Measurements from ENCODE around the gene GTF2A1L. TPM values are rescaled to one million over a fixed set of nuclear protein-coding genes. Genes with fewer than 3 reads are reported as not detected.
"Not testable (repeated sequence)": the region's sequence is repeated elsewhere in the genome, so short reads cannot be mapped to it uniquely, and the experiment has no call there.

GTF2A1L gene
- total RNA-seq, 2 donors from 2014 or later: 1.5 TPM; not detected in 1

- Histone ChIP-seq H3K4me1 (no peaks in the 10 kb centered on the region), H3K27ac (no peak overlapping the region), H3K36me3 (no peaks in the 10 kb centered on the region), H3K9ac (ENCODE audit: low read depth in 2 of 2, low read length in 2 of 2) (no peak overlapping the region), H3K4me3 (no peak overlapping the region), H3K9me3 (no peaks in the 10 kb centered on the region), H3K27me3 (no peaks in the 10 kb centered on the region)
- no peak for TF ChIP-seq CTCF (IDR thresholded peaks at IDR 0.05)
- DNase-seq: no peak
- intact Hi-C loops (cut with DNase I): no loop called here
Observed at GRCh38 chr2:48607307-48608014, 10.2 kb upstream of the GTF2A1L start.

DNA sequence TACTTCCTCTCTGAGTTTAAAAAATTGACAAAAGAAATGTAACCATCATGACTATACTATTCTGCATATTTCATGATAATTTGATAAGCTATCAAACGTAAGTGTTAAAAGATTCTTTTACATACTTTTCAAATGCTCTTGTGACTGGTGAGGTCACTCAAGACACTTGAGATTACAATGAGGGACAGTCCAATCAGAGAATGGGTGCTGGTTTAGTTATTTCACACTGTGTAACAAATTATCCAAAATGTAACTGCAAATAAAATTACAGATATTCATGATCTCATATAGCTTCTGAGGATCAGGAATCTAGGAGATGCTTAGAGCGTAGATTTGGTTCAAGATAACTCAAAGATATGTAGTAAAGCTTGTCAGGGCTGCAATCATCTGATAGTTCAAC is 4.4 kb upstream of the GTF2A1L start:
- no peak for DNase-seq
- TF ChIP-seq CTCF (IDR thresholded peaks at IDR 0.05): no peak
- H3K27ac ChIP-seq: no peak overlapping the region
- intact Hi-C loops (cut with DNase I): no loop called here
- H3K9ac ChIP-seq (ENCODE audit: low read depth in 2 of 2, low read length in 2 of 2): no peak overlapping the region
- no peak overlapping the region for H3K4me3 ChIP-seq
- H3K9me3 ChIP-seq: no peaks in the 10 kb centered on the region
- H3K4me1 ChIP-seq: no peaks in the 10 kb centered on the region
- H3K36me3 ChIP-seq: no peaks in the 10 kb centered on the region
- H3K27me3 ChIP-seq: no peaks in the 10 kb centered on the region

DNA sequence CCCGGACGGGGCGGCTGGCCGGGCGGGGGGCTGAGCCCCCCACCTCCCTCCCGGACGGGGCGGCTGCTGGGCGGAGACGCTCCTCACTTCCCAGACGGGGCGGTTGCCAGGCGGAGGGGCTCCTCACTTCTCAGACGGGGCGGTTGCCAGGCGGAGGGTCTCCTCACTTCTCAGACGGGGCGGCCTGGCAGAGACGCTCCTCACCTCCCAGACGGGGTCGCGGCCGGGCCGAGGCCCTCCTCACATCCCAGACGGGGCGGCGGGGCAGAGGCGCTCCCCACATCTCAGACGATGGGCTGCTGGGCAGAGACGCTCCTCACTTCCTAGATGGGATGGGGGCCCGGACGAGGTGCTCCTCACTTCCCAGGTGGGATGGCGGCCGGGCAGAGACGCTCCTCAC is 3.1 kb upstream of the GTF2A1L start:
- H3K9me3 ChIP-seq; H3K27me3 ChIP-seq; H3K27ac ChIP-seq; H3K4me3 ChIP-seq; intact Hi-C loops (cut with DNase I); H3K4me1 ChIP-seq; DNase-seq; H3K9ac ChIP-seq (ENCODE audit: low read depth in 2 of 2, low read length in 2 of 2); H3K36me3 ChIP-seq: not testable (repeated sequence)

GRCh38 chr2:48619526-48619925 is 1.9 kb downstream of the GTF2A1L start:
- H3K9me3 ChIP-seq: no peaks in the 10 kb centered on the region
- H3K4me1 ChIP-seq: no peaks in the 10 kb centered on the region
- H3K27me3 ChIP-seq: no peaks in the 10 kb centered on the region
- H3K4me3 ChIP-seq: no peak overlapping the region
- no peaks in the 10 kb centered on the region for H3K36me3 ChIP-seq
- no peak for TF ChIP-seq CTCF (IDR thresholded peaks at IDR 0.05)
- intact Hi-C loops (cut with DNase I): no loop called here
- H3K27ac ChIP-seq: no peak overlapping the region
- no peak for DNase-seq
- no peak overlapping the region for H3K9ac ChIP-seq (ENCODE audit: low read depth in 2 of 2, low read length in 2 of 2)

- intact Hi-C loops (cut with DNase I): no loop called here
- no peak overlapping the region for H3K27ac ChIP-seq
- no peak overlapping the region for H3K9ac ChIP-seq (ENCODE audit: low read depth in 2 of 2, low read length in 2 of 2)
- H3K27me3 ChIP-seq: no peaks in the 10 kb centered on the region
- H3K4me3 ChIP-seq: no peak overlapping the region
- no peaks in the 10 kb centered on the region for H3K36me3 ChIP-seq
- TF ChIP-seq CTCF (IDR thresholded peaks at IDR 0.05): no peak
- H3K4me1 ChIP-seq: no peaks in the 10 kb centered on the region
- no peak for DNase-seq
- no peaks in the 10 kb centered on the region for H3K9me3 ChIP-seq
Observed at GRCh38 chr2:48620604-48621003, 2.9 kb downstream of the GTF2A1L start.

DNA sequence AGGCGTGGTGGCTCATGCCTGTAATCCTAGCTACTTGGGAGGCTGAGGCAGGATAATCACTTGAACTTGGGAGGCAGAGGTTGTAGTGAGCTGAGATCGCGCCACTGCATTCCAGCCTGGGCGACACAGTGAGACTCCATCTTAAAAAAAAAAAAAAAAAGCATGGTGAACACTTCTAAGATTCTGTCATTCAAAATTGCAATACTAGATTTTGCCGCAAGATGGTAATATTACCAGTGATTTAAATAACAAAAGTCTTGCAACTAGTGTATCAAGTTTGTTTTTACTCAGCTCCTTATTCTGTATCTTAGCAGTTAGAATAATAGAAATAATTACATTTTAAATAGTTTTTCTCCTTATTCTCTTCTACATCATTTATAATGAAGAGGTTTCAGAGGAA is 5.0 kb downstream of the GTF2A1L start:
- H3K9ac ChIP-seq (ENCODE audit: low read depth in 2 of 2, low read length in 2 of 2); H3K36me3 ChIP-seq; DNase-seq; H3K27me3 ChIP-seq; intact Hi-C loops (cut with DNase I); H3K27ac ChIP-seq; H3K4me1 ChIP-seq; H3K9me3 ChIP-seq; H3K4me3 ChIP-seq: not testable (repeated sequence)
